OCI-LY3 (cell line): Measurements from ENCODE around the gene IRF2BP1.

Experiments used
- H2AFZ ChIP-seq: fragments of 200-600, 300-600 bp; shearing (Covaris generic); 2 replicates; pipeline ENCODE4 v1.6.0; 2014; ENCODE audit warnings: antibody characterized with exemption, low read depth, low read length
- H3K27ac ChIP-seq: fragments of 200-600, 300-600 bp; sonication (generic); 2 replicates; pipeline ENCODE4 v1.5.1; 2014; ENCODE audit warnings: mild to moderate bottlenecking, low read length, moderate library complexity, mixed read lengths
- H3K27me3 ChIP-seq: fragments of 200-600, 300-600 bp; sonication (generic); 2 replicates; pipeline ENCODE4 v1.6.1; 2014; ENCODE audit warnings: low read depth, low read length, mixed read lengths
- H3K36me3 ChIP-seq: fragments of 200-600, 300-600 bp; sonication (generic); replicated peaks from 2 replicates; pipeline ENCODE3; 2014; ENCODE audit warnings: low read depth, low read length, mixed read lengths
- H3K4me1 ChIP-seq: fragments of 300-600, 200-600 bp; sonication (generic); 2 replicates; pipeline ENCODE4 v1.6.1; 2014; ENCODE audit warnings: low read length, mixed read lengths
- H3K4me2 ChIP-seq: fragments of 200-600, 300-600 bp; sonication (generic); 2 replicates; pipeline ENCODE4 v1.6.1; 2014; ENCODE audit warnings: low read length, mixed read lengths
- H3K4me3 ChIP-seq: fragments of 300-600, 200-600 bp; sonication (generic); 2 replicates; pipeline ENCODE4 v1.5.1; 2014; ENCODE audit warnings: antibody characterized with exemption, mild to moderate bottlenecking, low read length, moderate library complexity
- H3K79me2 ChIP-seq: fragments of 300-600, 200-600 bp; shearing (Covaris generic); 2 replicates; pipeline ENCODE4 v1.6.1; 2014; ENCODE audit warnings: mild to moderate bottlenecking, low read length, mixed read lengths
- H3K9ac ChIP-seq: fragments of 300-600, 200-600 bp; shearing (Covaris generic); 2 replicates; pipeline ENCODE4 v1.6.0; 2014; ENCODE audit warnings: mild to moderate bottlenecking, low read length, moderate library complexity
- H3K9me3 ChIP-seq: fragments of 200-600, 300-600 bp; shearing (Covaris generic); 2 replicates; pipeline ENCODE4 v1.6.1; 2014; ENCODE audit warnings: low read length, mixed read lengths; ENCODE audit not compliant: insufficient read depth
- H4K20me1 ChIP-seq: fragments of 200-600, 300-600 bp; sonication (generic); 2 replicates; pipeline ENCODE4 v1.6.1; 2016; ENCODE audit warnings: low read length, mixed read lengths; ENCODE audit not compliant: insufficient read depth
- EZH2phosphoT487 ChIP-seq: fragments of 200-600 bp; shearing (Covaris generic); IDR thresholded peaks from 2 replicates; pipeline ENCODE4 v1.6.1; 2018; ENCODE audit warnings: antibody characterized with exemption, mixed run types, low read depth
- TF ChIP-seq, protein P1 (sequence below): fragments of 200-600, 300-600 bp; sonication (generic); IDR thresholded peaks from 2 replicates; pipeline ENCODE4 v1.5.1; 2014; ENCODE audit warnings: antibody characterized with exemption, low read length, low read depth

IRF2BP1 gene

DNA sequence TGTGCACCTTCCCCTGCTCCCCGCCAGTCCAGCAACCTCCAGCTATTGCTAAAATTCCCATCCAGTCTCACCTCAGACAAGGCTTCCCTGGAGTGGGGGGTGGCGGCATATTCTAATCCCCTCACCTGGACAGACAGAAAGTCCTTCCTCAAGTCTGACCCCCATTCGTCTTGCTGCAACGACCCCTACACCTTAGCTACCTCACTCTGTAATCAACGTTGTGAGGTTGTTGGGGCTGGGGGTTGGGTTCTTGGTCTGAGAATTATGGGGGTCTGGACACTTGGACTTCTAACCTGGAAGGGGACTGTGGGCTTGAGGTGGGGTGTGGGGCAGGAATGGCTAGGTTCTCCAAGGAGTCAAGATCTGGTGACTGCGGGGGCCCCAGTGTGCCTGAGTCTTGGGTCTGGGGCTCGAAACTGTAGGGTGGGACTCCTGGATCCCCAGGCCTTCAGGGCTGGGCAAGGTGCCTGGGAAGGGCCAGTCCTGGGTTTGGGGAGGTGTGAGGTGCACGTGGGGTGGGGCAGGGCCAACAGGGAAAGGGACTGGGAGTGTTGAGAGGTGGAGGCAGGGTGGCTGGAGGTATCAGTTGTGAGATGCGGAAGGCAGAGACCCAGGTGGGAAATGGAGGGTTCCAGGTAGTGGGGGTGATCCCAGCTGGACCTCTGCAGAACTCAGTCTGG is 20.5 kb downstream of the IRF2BP1 start:
- TF ChIP-seq EZH2phosphoT487: no peak
- TF ChIP-seq, protein P1, sequence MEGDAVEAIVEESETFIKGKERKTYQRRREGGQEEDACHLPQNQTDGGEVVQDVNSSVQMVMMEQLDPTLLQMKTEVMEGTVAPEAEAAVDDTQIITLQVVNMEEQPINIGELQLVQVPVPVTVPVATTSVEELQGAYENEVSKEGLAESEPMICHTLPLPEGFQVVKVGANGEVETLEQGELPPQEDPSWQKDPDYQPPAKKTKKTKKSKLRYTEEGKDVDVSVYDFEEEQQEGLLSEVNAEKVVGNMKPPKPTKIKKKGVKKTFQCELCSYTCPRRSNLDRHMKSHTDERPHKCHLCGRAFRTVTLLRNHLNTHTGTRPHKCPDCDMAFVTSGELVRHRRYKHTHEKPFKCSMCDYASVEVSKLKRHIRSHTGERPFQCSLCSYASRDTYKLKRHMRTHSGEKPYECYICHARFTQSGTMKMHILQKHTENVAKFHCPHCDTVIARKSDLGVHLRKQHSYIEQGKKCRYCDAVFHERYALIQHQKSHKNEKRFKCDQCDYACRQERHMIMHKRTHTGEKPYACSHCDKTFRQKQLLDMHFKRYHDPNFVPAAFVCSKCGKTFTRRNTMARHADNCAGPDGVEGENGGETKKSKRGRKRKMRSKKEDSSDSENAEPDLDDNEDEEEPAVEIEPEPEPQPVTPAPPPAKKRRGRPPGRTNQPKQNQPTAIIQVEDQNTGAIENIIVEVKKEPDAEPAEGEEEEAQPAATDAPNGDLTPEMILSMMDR: no peak
- peaks cover 7% of the 10 kb centered on the region for H3K36me3 ChIP-seq
- H3K9ac ChIP-seq: no peak overlapping the region
- no peak overlapping the region for H3K27ac ChIP-seq
- no peaks in the 10 kb centered on the region for H3K27me3 ChIP-seq
- H3K4me2 ChIP-seq: peak overlapping the region; percentile 78
- H2AFZ ChIP-seq: no peak overlapping the region
- no peaks in the 10 kb centered on the region for H3K9me3 ChIP-seq
- H3K4me1 ChIP-seq: peaks cover 25% of the 10 kb centered on the region
- peak overlapping the region; percentile 90; the same call in 1 of the 2 replicates for H3K4me3 ChIP-seq
- H4K20me1 ChIP-seq: no peaks in the 10 kb centered on the region
- peaks cover 23% of the 10 kb centered on the region for H3K79me2 ChIP-seq

DNA sequence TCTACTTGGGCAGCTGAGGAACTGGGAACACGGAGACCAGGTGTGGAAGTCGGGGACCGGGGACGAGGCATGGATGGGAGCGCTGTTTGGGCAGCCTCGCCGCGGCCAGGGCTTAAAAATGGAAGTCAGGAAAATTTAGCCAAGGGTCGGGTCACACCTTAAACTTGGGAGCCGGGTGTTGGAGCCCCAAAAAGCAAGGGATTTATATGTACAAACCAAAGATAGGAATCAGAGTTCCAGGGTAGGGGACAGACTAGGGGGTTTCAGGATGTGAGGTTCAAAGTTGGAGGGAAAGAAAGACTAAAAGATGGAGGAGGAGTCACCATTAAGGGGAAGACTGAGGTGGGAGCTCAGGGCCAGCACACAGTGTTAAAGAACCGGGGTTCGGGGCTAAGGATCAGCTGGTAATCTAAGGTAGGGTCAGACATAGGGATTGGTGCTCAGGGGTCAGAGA is 21.3 kb downstream of the IRF2BP1 start:
- Histone ChIP-seq H3K27me3 (no peaks in the 10 kb centered on the region), H3K4me2 (peak overlapping the region; percentile 78), H3K27ac (no peak overlapping the region), H3K9ac (peak overlapping the region; percentile 72), H2AFZ (peak overlapping the region; percentile 37), H3K4me1 (peaks cover 25% of the 10 kb centered on the region), H3K4me3 (peak overlapping the region; percentile 90), H3K36me3 (peaks cover 7% of the 10 kb centered on the region), H3K79me2 (peaks cover 30% of the 10 kb centered on the region), H4K20me1 (no peaks in the 10 kb centered on the region), H3K9me3 (no peaks in the 10 kb centered on the region)
- TF ChIP-seq, protein P1: no peak
- no peak for TF ChIP-seq EZH2phosphoT487

DNA sequence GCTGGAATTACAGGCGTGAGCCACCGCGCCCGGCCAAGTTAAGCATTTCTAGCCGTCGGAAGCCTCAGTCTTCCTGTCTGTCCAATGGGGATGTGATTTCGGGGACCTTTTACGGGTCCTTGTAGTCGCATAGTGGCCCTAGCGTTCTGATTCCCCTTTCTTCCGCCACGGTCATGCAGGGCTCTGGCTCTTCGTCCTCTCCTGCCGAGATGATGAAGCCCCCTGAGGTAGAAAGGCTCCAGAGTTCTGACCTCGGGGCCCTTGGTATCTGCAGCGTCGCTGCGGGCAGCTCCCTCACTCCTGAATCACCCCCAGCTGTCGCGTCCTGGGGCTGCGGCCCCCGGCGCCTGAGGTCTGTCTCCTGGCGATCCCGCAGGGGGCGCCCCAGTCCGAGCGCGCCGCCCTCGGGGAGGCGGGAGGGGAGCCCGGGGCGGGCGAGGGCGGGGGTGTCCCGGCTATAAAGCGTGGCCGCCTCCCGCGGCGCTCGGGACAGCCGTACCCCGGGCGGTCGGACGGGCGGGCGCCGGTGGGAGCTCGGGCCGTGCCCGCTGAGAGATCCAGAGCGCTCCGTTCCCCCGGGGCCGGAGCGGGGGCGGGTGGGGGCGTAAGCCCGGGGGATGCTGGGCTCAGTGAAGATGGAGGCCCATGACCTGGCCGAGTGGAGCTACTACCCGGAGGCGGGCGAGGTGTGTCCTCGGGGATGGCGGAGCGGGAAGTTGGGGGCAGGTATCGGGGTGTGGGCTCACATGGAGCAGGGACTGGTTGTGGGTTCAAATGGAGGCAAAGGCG is 21.9 kb downstream of the IRF2BP1 start, which contains the start of gene FOXA3:
FOXA3 (plus strand) TSS at position 487 of the 789 bp plus-strand sequence; CDS start at position 618, 131 bp downstream.
- Histone ChIP-seq H3K4me3 (peak within 1 kb of the TSS; percentile 90), H3K79me2 (peaks cover 37% of the 10 kb centered on the region), H3K27ac (no peak within 1 kb of the TSS), H3K9me3 (no peaks in the 10 kb centered on the region), H3K4me1 (peaks cover 25% of the 10 kb centered on the region), H3K9ac (peak within 1 kb of the TSS; percentile 72), H3K36me3 (peaks cover 8% of the 10 kb centered on the region), H4K20me1 (no peaks in the 10 kb centered on the region), H3K4me2 (peak within 1 kb of the TSS; percentile 78), H3K27me3 (no peaks in the 10 kb centered on the region), H2AFZ (peak within 1 kb of the TSS; percentile 85)
- TF ChIP-seq, protein P1: peak; percentile 89
- no peak for TF ChIP-seq EZH2phosphoT487

DNA sequence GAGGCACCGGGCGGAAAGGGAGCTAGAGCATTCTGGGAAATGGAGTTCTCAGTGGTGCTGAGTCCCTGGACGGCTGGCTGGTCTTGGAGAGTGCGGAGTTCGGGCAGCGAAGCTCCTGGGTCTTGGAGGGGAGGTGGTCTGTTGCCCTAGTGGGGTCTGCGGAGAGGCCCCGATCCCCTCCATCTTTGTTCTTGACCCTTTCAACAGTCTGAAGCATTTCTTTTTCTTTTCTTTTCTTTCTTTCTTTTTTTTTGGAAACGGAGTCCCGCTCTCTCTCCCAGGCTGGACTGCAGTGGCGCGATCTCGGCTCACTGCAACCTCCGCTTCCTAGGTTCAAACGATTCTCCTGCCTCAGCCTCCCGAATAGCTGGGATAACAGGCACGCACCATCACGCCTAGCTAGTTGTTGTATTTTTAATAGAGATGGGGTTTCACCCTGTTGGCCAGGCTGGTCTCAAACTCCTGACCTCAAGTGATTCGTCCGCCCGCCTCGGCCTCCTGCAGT is 22.6 kb downstream of the IRF2BP1 start:
- H3K79me2 ChIP-seq: peaks cover 43% of the 10 kb centered on the region
- peak overlapping the region; percentile 72 for H3K9ac ChIP-seq
- H4K20me1 ChIP-seq: no peaks in the 10 kb centered on the region
- H3K27me3 ChIP-seq: no peaks in the 10 kb centered on the region
- H3K4me3 ChIP-seq: peak overlapping the region; percentile 90
- no peak overlapping the region for H3K27ac ChIP-seq
- H3K9me3 ChIP-seq: no peaks in the 10 kb centered on the region
- TF ChIP-seq, protein P1: no peak
- TF ChIP-seq EZH2phosphoT487: no peak
- peak overlapping the region; percentile 85 for H2AFZ ChIP-seq
- peaks cover 25% of the 10 kb centered on the region for H3K4me1 ChIP-seq
- H3K4me2 ChIP-seq: peak overlapping the region; percentile 78
- H3K36me3 ChIP-seq: peaks cover 12% of the 10 kb centered on the region
